ENCODE measurements around the gene PTPRT.
"Not testable (repeated sequence)": the region's sequence is repeated elsewhere in the genome, so short reads cannot be mapped to it uniquely, and the experiment has no call there.

PTPRT gene

DNA sequence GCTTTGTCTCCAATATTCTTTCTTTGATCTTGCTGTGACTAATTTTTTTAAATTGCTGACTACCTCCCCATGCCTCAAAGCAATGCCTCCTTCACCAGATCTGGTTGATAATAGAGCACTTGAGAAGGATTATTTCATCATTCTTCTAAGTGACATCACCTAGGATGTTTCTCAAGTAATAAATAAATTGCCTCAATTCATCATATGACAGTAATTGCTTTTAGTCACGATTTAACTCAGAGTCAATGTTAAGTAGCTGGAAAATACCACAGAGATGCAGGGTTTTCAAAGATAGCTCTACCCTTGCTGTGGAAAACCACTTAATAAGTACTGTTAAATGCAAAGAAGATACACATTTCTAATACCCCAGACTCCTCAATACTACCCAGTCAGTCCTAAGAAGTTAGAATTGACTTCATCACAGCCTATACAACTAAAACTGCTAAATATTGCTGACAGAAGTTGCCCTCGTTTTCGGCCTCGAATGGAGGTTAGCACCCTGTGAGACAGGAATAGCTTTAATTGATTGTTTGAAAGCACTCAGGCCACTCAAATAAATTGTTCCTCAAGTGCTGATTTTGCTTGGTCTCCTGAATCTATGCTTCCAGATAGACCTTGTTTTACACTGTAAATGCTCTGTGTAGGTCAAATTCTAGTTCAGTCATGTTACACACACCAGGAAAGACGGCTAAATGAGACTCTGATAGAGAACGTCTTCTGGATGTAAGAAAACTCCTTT is 931.0 kb downstream of the PTPRT start:
- no peak for DNase-seq

DNA sequence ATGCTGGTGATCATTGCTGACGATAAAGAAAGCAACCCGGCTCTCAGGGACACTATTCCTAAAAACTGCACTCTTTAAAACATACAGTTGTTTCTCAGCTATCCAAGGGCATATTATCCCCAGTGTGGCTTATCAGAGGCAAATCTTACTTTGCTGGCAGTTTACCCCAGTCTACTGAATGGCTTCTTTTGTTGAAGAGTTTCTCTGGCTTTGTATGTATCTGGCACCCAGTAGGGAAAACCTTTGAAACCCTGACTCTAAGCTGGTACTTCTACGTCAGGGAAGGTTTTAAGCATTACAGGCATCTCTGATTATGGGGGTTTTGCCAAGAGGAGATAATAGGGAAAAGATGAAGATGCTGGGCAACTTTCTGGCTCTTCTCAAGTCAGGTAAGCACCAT is 933.9 kb downstream of the PTPRT start:
- no peak for DNase-seq

DNA sequence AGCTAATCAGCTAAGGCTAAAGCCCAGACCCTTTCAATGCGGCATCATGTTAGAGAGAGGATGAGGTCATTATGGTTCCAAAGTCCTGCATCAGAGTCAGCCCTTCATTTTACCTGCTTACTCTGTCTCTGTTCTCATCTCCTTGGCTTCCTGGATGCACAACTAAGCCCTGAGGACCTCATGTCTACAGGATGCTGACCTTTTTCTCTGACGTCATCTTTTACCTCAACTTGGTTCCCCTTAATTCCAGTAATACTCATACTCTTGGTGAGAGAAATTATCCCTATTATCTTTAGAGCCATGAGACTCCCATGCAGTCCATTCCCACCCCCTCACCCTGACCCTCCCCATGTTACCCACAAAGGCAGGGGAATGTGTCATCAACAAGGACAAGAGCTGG is 935.0 kb downstream of the PTPRT start:
- no peak for DNase-seq

DNA sequence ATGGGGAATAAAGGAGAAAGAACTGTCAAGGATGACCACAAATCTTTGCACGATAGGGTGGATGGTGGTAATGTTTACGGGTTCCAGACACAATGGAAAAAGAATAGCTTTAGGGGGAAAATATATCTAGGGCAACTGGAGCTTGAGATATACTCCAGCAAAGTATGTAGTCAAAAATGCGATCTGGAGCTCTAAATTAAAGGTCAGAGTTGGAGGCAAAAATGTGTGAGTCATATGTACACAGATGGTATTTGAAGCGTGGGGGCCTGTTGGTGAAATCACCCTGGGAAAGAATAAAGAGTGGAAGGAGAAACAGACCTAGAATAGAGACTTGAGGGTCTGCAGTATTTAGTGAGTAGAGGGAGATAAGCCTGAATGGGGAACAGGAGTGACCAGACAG is 937.6 kb downstream of the PTPRT start:
- DNase-seq: no peak

DNA sequence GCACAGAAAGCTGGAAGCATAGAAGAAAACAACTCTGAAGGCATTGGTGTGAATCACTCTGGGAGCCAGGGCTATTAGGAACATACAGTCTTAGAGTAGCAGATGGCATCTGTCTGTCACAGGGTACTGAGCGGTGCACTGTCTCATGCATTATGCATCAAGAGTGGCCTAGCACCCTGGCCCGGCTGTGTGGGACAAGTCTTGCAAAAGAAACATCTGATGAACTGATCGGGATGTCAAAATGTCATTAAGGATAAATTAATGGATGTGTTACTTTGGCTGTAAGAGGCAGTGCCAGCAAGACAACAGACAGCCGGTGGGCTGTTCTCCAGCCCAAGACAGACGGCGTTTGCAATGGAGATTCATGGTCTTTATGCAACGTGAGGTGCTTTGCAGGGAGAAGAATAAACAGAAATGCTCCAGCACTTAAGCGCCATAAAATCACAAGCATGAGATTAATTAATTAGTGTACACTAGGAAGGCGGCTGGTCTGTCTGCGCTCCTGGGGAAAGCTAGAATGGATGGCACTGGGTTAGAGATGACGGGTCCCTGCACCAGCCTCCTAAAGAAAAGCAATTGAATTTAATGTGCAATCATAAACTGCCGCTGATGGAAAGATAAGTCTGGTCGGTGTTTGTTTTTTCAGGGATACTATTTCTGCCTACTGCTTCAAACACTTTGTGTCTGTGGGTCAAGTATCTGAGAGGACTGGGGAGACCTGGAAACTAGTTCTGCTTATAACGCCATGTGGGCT is 970.9 kb downstream of the PTPRT start:
- no peak for DNase-seq

DNA sequence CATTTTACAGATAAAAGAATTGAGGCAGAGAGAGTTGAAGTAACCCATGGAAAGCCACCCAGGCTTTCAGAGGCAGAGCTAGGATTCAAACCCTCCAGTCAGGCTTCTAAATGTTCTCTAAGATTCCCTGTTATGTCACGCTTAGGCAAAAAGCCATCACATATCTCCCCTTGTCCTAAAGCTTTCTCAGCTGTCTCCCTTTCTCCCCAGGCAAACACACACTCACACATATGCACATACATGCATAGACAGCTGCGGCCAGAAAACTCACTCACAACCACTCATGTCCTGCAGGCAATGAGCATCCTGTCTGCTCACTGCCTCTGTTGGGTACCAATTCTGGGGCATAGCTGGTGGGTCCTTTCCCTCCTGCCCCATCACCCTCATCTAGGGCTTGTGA is 975.6 kb downstream of the PTPRT start:
- no peak for DNase-seq

DNA sequence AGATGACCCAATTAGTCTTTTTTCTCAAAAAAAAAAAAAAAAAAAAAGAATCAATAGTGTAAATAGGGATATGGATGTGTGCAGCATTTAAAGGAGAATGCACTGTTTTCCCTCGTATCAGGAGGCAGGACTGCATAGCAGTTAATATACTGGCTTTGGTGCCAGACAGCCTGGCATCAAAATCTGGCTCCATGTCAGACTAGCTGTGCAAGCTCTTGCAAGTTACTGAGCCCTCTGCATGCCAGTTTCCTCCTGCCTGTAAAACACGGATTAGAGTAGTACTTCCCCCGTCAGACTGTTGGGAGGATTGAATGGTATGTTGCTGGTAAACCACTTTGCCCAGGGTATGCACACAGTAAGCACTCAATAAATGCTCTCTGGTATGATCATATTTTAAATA is 977.3 kb downstream of the PTPRT start:
- DNase-seq: no peak

DNA sequence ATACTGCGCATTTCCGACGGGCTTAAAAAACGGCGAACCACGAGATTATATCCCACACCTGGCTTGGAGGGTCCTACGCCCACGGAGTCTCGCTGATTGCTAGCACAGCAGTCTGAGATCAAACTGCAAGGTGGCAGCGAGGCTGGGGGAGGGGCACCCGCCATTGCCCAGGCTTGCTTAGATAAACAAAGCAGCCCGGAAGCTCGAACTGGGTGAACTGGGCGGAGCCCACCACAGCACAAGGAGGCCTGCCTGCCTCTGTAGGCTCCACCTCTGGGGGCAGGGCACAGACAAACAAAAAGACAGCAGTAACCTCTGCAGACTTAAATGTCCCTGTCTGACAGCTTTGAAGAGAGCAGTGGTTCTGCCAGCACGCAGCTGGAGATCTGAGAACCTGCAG is 983.1 kb downstream of the PTPRT start:
- DNase-seq: not testable (repeated sequence)

DNA sequence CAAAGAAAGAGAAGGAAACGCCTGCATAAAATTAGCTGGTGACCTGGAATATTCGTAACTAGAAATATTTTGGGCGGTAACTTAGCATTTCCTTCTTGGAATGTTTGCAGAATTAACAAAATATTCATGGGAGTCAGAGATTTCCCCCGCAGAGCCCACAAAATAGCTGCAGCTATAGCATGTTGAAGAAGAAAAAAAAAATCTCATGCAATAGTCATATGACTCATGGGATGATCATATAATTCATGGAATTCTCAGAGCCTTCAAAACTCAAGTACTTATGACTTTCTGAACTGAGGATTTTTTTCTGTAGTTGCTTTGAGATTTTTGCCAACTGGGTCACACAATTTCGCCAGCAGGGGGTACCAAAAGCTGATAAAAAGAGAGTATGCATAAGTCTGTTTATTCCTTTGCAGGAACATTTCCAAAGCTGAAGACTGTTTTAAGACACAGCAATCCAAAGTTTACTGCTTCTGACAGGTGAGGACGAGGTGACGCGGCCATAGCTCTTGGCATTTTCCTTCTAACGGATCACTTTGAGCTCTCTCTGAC is 985.5 kb downstream of the PTPRT start:
- DNase-seq: no peak

DNA sequence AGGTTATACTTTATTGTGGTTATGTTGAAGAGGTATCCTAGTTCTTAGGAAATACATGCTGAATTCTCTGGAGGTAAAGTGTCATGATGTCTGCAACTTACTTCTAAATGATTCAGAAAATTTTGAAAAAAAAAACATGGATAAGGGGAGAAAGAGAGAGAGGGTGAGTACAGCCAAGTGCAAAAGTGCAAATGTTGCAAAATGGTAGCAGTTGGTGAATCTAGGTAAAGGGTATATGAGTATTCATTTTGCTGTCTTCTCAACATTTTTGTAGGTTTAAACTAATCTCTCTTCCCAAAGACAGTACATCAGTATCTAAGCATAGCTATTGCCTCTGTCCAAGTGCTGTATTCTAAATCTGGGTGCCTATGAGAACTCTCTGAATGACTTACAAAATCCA is 992.1 kb downstream of the PTPRT start:
- no peak for DNase-seq

DNA sequence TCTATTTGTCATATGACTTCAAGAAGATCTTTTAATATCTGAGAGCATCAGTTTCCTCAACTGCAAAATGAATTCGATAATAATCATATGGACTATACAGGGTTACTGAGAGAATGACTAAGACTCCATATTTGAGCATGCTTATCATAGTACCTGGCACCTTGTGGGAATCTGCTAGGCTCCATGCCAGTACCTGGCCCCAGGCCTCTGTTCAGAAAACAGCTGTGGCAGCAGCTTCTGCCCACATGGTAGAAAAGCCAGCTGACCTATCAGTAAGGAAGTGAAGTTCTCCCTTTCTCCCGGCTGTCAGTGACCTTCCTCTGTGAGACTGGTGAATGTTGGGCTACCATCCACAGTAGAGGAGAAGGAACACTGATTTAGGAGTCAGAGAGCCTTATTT is 996.6 kb downstream of the PTPRT start:
- DNase-seq: no peak

DNA sequence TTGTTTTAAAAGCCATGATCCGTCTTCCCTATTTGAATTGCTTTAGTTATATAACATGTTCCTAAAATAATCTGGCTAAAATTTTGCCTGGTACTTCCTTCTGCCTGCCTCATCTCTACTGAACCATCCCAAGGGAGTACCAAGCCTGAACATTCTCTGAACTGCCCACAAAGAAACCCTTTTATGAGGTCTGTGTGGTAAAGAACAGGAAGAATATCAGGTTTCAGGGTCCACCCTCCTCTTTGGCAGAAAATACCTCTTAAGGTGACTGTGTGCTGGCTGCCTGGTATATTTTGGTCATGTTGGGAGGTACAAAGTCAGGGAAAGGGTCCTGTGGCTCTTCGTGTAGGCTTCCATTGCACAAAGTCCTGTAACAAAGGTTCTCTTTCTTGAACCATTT is 997.4 kb downstream of the PTPRT start:
- DNase-seq: no peak

DNA sequence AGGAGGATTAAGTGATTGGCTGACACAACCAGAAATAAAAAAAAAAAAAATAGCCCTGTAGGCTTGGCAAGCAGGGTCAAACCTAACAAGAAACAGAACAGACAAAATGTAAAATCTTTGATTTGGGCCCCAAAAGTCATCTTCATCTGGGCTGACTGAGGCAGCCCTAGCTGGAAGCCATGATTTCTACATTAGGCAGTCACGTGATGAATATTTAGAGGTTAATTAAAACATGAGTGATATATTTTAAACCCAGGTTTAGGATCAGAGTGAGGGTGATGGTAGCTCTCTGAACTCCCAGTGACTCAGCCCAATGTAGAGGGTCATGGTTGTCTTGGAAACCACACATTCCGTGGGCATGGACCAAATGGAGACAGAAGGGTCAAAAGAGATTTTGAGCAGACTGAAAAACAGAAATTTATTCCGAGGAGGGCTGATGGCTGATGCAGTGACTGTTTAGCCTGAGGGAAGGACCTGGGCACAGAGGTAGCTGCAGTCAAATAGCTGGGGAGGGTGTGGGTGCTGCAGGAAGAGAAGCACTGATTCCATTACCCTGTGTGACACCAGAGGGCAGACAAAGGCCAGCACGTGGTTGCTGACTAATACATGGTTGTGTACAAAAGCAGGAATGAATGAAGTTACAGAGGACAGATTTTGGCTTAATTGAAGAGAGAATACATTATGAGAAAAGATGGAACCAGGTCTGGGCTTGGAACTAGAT is 998.4 kb downstream of the PTPRT start:
- DNase-seq: no peak

DNA sequence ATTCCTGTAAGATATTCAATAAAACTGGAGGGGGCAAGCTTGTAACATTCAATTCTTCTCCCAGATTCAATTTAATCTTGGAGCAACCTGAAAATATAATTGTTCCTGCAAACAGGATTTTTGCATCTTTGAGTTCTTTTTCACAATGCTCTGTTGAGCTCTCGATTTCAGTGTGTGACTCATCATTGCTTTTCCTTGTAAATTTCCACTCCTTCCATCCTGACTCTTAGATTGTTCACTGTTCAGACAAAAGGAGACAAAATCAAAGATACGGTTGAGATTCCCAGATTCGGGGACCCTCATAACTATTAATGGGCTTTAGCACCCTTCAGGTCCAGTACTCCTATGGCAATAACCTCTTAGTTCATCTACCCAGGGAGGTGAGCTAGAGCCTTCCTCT is 999.6 kb downstream of the PTPRT start:
- no peak for DNase-seq

DNA sequence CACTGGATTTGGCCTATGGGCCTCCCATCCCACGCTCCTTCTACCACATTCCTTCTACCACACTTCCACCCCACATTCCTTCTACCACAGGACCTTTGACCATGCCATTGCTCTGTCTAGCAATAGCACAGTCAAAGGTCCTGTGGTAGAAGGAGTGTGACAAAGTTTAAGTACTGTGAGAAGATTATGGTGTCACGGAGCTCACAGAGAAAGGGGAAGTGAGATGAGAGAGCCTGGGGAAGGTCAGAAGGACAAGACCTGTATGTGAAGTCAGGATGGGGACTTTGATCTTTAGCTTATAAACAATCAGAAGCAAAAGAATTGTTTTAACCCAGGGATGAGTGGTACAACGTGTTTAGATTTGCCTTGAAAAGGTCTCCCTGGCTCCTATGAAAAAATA is 1003.4 kb downstream of the PTPRT start:
- no peak for DNase-seq

DNA sequence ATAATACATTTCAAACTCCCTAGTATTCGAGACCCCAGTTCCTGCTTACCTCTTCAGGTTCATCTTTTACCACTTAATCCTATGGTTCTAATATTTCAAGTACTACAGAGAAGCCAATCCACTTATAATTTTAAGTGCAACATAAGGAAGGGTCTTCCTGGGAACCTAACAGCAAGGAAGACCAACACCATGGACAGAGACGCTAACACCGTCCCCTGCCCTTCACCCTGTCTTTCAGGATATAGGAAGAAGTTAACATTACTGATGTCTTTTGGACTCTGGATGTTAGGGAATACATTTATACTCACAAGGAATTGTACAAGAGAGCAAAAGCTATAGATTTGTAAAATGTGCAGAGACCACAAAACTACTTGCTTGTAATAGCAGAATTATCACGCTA is 1006.6 kb downstream of the PTPRT start:
- no peak for DNase-seq

DNA sequence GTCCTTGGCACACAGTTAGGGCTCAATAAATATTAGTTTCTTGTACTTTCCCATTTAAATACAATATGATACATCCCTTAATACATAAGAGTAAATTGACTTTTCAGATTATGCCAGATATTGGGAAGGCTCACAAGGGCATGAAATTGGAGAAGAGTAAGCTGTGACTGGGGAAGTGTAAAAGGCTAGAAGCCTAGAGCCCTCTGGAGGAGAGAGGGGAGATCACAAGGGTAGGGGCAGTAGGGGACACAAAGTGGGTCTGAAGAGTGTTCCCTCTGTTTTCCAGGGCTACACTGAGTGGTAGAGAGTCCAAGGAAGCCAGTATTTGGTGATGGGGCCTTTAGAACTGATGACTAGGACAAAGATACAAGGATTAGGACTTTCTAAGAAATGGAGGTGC is 1008.6 kb downstream of the PTPRT start:
- no peak for DNase-seq

DNA sequence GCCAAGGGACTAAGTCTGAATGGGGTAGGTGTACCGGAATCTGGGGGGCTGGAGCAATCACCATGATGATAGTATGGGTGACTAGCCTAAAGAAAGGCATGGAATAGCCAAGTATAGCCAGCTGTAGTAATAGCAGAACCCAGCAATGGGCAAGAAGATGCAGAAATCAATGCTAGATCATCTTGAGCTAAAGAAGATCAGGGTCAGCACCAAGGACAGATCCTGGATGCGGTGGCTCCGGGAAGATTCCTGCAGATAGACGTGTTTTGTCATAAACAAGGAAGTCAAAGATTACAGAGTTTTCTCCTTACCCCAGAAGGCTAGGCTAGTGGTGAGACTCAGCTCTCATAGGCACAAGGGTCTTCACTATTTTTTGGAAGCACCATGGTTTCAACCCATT is 1009.9 kb downstream of the PTPRT start:
- DNase-seq: no peak

DNA sequence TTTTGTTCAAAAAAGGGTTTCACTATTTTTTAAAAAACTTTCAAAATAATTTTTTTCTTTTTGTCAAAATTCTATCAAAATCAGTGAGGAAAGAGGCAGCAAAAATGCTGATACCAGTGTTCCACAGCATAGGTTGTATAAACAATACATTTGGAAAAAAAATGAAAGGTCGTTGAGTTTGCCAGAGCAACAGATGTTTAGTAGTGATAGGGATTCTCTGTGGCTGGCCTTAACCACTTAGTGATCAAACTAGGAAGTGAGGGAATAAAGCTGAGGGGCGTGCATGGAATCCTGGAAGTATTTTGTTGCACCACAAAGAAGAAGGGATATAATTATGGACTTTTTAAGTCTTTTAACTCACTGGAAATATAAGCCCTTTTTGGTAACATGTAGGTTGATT is 1016.3 kb downstream of the PTPRT start:
- no peak for DNase-seq

DNA sequence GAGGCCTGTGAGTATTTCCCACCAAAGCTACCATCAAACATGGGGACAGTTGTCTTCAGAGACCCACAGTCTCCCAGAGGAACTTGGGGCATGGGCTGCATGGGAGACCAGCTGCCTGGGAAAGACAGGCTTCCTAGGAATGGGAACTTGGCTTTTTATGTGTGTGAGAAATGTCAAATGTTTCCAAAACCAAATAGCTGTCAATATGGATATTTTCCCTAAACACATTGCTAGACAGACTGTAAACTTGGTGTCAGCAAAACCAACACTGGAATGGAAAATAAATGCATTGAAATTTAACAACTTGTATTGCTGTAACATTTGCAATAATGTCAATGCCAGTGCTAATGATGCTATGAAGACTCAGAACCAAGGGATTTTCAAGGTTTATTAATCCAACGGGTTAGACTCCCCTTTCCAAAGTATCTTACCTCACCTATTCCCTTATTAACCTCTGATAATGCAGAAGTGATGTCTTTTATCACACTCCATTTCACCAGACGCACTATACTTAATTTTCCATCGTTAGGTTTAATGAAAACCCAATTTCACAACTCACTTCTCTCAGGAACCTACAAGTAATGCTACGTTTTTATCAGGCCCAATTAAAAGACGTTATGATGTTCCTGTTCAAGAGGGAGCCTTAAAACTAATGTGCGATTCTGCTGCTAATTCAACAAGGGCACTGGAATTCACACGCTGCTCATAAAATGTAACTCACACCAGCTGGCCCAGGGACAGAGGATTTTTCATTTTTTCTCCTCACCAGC is 1025.4 kb downstream of the PTPRT start:
- DNase-seq: no peak

DNA sequence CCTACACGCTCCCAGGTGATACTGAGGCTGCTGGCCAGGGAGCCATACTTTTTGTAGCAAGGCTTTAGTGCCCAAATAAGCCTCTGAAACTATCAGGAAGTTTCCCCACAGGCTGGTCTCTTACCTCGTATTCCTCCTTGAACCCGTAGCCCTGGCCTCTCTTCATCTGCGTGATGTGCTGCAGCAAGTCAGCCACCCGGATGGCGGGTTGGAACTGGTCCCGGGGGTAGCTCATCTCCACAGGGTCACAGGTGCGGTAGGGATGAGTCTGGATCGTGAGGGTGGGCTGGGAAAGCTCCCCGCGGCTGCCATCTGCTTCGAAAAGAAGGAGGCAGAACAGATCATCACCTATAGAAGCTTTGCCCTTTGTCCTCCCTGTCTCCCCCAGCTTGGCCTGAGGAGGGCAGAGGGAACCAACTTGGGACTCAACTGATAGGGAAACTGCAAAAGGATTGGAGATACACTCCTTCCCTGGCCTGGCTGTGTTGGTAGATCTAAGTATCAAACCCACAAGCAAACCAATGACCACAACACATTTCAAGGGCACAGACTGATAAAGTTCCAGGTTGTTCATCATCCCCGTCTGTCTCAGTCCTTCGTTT is 1028.4 kb downstream of the PTPRT start:
- no peak for DNase-seq

DNA sequence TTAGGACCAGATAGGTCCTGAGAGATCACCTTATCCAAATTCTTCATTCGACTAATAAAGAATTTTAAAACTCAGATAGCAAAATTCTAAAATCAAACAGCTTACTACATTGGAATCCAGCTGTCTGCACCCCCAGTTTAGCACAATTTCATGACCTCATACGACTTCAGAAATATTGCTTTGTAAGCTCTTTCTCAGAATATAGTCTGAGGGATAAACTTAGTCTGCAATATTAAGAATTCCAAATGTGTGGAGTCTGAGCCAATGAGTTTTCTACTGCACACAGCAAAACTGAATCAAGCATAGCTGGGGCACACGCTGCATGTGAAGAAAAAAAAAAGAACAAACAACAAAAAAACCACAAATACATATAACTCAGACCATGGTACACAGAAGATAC is 1029.9 kb downstream of the PTPRT start:
- no peak for DNase-seq

DNA sequence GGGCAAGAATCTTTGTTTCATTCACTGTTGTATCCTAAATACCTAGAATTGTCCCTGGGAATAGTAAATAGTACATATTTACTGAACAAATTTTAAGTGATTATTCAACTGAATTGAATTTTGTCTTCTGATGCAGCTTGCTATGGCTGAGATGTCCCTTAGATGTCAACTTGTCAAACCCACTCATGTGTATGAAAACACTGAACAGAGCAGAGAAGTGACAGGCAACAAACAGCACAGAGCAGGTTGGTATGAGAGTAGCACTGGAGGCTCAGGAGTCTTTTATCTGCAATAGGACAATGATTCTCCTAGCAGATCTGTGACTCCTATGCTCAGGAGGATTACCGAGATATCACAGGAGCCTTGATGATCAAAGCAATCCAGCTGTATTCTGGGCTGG is 1031.4 kb downstream of the PTPRT start:
- no peak for DNase-seq
